ENCODE results near the gene AJAP1.

DNA sequence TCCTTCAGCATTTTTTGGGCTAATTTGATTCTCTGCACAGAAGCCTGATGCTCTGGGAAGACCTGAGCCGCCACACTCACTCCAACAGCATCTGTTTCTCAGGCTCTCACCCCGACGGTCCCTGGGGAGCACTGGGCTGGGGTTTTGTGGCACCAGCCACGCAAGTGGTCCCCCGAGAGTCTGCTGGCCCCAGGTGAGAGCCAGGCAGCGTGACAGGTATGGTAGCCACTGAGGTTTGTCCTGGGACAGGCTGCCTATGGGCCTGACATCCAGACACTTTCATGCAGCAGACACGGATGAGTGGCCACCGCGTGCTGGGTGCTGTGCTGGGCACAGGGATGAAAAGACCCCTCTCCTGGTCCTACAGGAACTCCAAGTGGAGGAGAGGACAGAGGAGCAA lies 11.0 kb downstream of the AJAP1 start:
- TF ChIP-seq CTCF (conservative IDR thresholded peaks at IDR 0.05): no peak
- no peak for TF ChIP-seq ZFX (IDR thresholded peaks at IDR 0.05)
